ENCODE data around the gene CASS4. TPM values are rescaled to one million over a fixed set of nuclear protein-coding genes. Genes with fewer than 3 reads are reported as not detected.

Gene CASS4
- total RNA-seq, 2 donors from 2014 or later: not detected

DNA sequence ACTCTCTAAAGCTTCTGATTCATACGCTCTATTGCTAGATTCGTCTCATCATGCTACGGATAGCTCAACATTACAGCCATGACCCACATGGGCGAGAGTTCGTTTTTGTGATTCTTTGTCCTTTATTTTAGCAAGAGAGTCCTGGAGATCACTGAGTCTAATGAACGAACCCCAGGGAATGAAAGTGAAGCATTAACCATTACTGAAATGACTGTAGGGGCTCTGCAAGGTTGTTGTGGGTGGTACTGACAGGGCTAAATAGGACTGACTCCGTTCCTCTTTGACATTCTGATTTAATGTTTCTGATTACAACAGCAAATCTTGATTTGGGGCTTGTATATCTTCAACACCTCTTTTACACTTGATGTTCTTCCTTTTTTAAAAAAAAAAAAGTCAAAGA lies 42.7 kb downstream of the CASS4 start:
- H3K4me1 ChIP-seq (ENCODE audit: control insufficient read depth, insufficient read depth, low read length): no peaks in the 10 kb centered on the region
- no peaks in the 10 kb centered on the region for H3K9me3 Mint-ChIP-seq
- no peaks in the 10 kb centered on the region for H3K9me3 ChIP-seq (ENCODE audit: control insufficient read depth, low read length)
- no peak for DNase-seq
- peaks cover 27% of the 10 kb centered on the region for H3K27me3 Mint-ChIP-seq (ENCODE audit: insufficient read depth)
- no peak overlapping the region for H3K27ac Mint-ChIP-seq
- H3K9ac ChIP-seq (ENCODE audit: extremely low read depth, low read length, poor library complexity, severe bottlenecking): no peak overlapping the region
- H3K27ac ChIP-seq (ENCODE audit: low read depth, low read length): no peak overlapping the region
- H3K36me3 Mint-ChIP-seq (ENCODE audit: low read depth): no peaks in the 10 kb centered on the region
- no peak overlapping the region for H3K4me3 ChIP-seq (ENCODE audit: low read length)
- H3K36me3 ChIP-seq (ENCODE audit: control insufficient read depth, insufficient read depth, low read length): no peaks in the 10 kb centered on the region
- no peak overlapping the region for H3K4me3 Mint-ChIP-seq
- H3K4me1 Mint-ChIP-seq: no peaks in the 10 kb centered on the region
- 84 to 91% methylated on average over 5 to 7 of the region's 7 CpGs for WGBS, 2 experiments (ENCODE audit: insufficient coverage in 1 of 2, insufficient read length in 1 of 2)
- H3K27me3 ChIP-seq (ENCODE audit: control insufficient read depth, insufficient read depth, low read length, poor library complexity, severe bottlenecking): peaks cover 30% of the 10 kb centered on the region
- TF ChIP-seq, protein P1, sequence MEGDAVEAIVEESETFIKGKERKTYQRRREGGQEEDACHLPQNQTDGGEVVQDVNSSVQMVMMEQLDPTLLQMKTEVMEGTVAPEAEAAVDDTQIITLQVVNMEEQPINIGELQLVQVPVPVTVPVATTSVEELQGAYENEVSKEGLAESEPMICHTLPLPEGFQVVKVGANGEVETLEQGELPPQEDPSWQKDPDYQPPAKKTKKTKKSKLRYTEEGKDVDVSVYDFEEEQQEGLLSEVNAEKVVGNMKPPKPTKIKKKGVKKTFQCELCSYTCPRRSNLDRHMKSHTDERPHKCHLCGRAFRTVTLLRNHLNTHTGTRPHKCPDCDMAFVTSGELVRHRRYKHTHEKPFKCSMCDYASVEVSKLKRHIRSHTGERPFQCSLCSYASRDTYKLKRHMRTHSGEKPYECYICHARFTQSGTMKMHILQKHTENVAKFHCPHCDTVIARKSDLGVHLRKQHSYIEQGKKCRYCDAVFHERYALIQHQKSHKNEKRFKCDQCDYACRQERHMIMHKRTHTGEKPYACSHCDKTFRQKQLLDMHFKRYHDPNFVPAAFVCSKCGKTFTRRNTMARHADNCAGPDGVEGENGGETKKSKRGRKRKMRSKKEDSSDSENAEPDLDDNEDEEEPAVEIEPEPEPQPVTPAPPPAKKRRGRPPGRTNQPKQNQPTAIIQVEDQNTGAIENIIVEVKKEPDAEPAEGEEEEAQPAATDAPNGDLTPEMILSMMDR (conservative IDR thresholded peaks at IDR 0.05): no peak

DNA sequence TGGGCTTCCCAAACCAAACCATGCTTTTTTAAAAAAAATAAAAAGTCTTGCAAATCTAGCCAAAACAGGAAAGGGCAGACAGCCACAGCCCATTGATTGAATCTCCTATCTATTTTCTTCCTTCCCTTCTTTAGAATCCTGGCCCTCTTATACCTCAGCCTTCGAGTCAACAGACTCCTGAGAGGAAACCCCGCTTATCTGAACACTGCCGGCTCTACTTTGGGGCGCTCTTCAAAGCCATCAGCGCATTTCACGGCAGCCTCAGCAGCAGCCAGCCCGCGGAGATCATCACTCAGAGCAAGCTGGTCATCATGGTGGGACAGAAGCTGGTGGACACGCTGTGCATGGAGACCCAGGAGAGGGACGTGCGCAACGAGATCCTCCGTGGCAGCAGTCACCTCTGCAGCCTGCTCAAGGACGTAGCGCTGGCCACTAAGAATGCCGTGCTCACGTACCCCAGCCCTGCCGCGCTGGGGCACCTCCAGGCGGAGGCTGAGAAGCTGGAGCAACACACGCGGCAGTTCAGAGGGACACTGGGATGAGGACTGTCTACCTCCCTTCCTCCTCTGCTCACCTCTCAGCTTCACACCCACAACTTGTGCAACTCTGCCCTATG lies 46.3 kb downstream of the CASS4 start:
- no peak for DNase-seq
- no peaks in the 10 kb centered on the region for H3K36me3 Mint-ChIP-seq (ENCODE audit: low read depth)
- peaks cover 22% of the 10 kb centered on the region for H3K27me3 Mint-ChIP-seq (ENCODE audit: insufficient read depth)
- Histone ChIP-seq H3K27me3 (ENCODE audit: control insufficient read depth, insufficient read depth, low read length, poor library complexity, severe bottlenecking) (peaks cover 41% of the 10 kb centered on the region), H3K9me3 (ENCODE audit: control insufficient read depth, low read length) (no peaks in the 10 kb centered on the region), H3K4me1 (ENCODE audit: control insufficient read depth, insufficient read depth, low read length) (no peaks in the 10 kb centered on the region), H3K27ac (ENCODE audit: low read depth, low read length) (no peak overlapping the region), H3K36me3 (ENCODE audit: control insufficient read depth, insufficient read depth, low read length) (no peaks in the 10 kb centered on the region), H3K4me3 (ENCODE audit: low read length) (no peak overlapping the region), H3K9ac (ENCODE audit: extremely low read depth, low read length, poor library complexity, severe bottlenecking) (no peak overlapping the region)
- H3K27ac Mint-ChIP-seq: no peak overlapping the region
- H3K4me3 Mint-ChIP-seq: no peak overlapping the region
- TF ChIP-seq, protein P1 (conservative IDR thresholded peaks at IDR 0.05): no peak
- 90 to 93% methylated on average over 12 to 22 of the region's 22 CpGs for WGBS, 2 experiments (ENCODE audit: insufficient coverage in 1 of 2, insufficient read length in 1 of 2)
- no peaks in the 10 kb centered on the region for H3K9me3 Mint-ChIP-seq
- no peaks in the 10 kb centered on the region for H3K4me1 Mint-ChIP-seq

DNA sequence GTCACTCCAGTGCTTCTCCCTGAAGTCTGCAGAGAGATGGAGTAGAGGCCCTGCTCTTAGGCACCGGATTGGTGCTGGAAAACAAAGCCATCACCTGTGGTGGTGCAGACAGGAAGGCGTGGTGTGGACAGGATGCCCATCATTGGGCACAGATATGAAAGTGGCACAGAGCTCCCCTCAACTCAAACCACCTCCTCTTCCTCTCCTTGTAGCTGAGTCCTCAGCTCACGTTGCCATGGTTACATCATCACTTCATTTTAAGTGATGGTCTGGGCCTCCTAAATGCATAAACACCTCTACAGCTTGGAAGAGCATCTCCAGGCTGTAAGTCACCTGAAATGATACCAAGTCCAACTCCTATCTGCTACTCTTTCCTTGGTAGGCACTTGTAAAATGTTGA lies 48.4 kb downstream of the CASS4 start:
- no peak overlapping the region for H3K27ac Mint-ChIP-seq
- Histone ChIP-seq H3K9me3 (ENCODE audit: control insufficient read depth, low read length) (no peaks in the 10 kb centered on the region), H3K36me3 (ENCODE audit: control insufficient read depth, insufficient read depth, low read length) (no peaks in the 10 kb centered on the region), H3K4me3 (ENCODE audit: low read length) (no peak overlapping the region), H3K9ac (ENCODE audit: extremely low read depth, low read length, poor library complexity, severe bottlenecking) (no peak overlapping the region), H3K27ac (ENCODE audit: low read depth, low read length) (no peak overlapping the region), H3K4me1 (ENCODE audit: control insufficient read depth, insufficient read depth, low read length) (no peaks in the 10 kb centered on the region), H3K27me3 (ENCODE audit: control insufficient read depth, insufficient read depth, low read length, poor library complexity, severe bottlenecking) (peaks cover 49% of the 10 kb centered on the region)
- no peak overlapping the region for H3K4me3 Mint-ChIP-seq
- H3K4me1 Mint-ChIP-seq: no peaks in the 10 kb centered on the region
- H3K9me3 Mint-ChIP-seq: no peaks in the 10 kb centered on the region
- H3K27me3 Mint-ChIP-seq (ENCODE audit: insufficient read depth): peaks cover 32% of the 10 kb centered on the region
- 67 to 71% methylated on average over 2 to 3 of the region's 3 CpGs for WGBS, 2 experiments (ENCODE audit: insufficient coverage in 1 of 2, insufficient read length in 1 of 2)
- no peak for DNase-seq
- H3K36me3 Mint-ChIP-seq (ENCODE audit: low read depth): no peaks in the 10 kb centered on the region
- TF ChIP-seq, protein P1 (conservative IDR thresholded peaks at IDR 0.05): no peak
